HG03457 (cell line): Measurements from ENCODE around the gene FXR2.
"Not testable (repeated sequence)": the region's sequence is repeated elsewhere in the genome, so short reads cannot be mapped to it uniquely, and the experiment has no call there.

ENCODE experiments used
- ATAC-seq: cut with Tn5 transposase; IDR thresholded peaks from one replicate; pipeline ENCODE4 v1.9.1; 2021; ENCODE audit warnings: moderate number of reproducible peaks; ENCODE audit not compliant: unreplicated experiment

Gene FXR2

GRCh38 chr17:7629939-7630571 is 15.4 kb upstream of the FXR2 start, which contains the start of gene SHBG:
SHBG (plus strand) TSS chr17:7630135; CDS start chr17:7630173, 38 bp downstream.
- no peak for ATAC-seq

- no peak for ATAC-seq
Measured at GRCh38 chr17:7627250-7628121, 12.8 kb upstream of the FXR2 start, which contains the start of gene SAT2. SAT2 (minus strand) TSS chr17:7627821; CDS start chr17:7627635, 186 bp downstream.

GRCh38 chr17:7626956-7627249 is 12.2 kb upstream of the FXR2 start:
- no peak for ATAC-seq

- ATAC-seq: no peak
Measured at GRCh38 chr17:7626307-7626706, 11.6 kb upstream of the FXR2 start.

GRCh38 chr17:7625749-7626148 is 11.1 kb upstream of the FXR2 start:
- not testable (repeated sequence) for ATAC-seq

GRCh38 chr17:7623661-7624060 is 9.0 kb upstream of the FXR2 start:
- no peak for ATAC-seq

GRCh38 chr17:7620835-7621234 is 6.1 kb upstream of the FXR2 start:
- no peak for ATAC-seq

- ATAC-seq: no peak
Measured at GRCh38 chr17:7618608-7619007, 3.9 kb upstream of the FXR2 start.

GRCh38 chr17:7615265-7615747 is 609 bp upstream of the FXR2 start:
- no peak for ATAC-seq

- ATAC-seq: no peak
Measured at GRCh38 chr17:7613769-7614424, 800 bp downstream of the FXR2 start.

GRCh38 chr17:7612294-7612640 is 2.4 kb downstream of the FXR2 start:
- ATAC-seq: no peak

- no peak for ATAC-seq
Measured at GRCh38 chr17:7611635-7612293, 2.9 kb downstream of the FXR2 start.

- ATAC-seq: no peak
Measured at GRCh38 chr17:7610641-7611040, 4.1 kb downstream of the FXR2 start.

GRCh38 chr17:7606280-7606679 is 8.4 kb downstream of the FXR2 start:
- no peak for ATAC-seq

GRCh38 chr17:7597561-7597960 is 17.1 kb downstream of the FXR2 start:
- not testable (repeated sequence) for ATAC-seq

GRCh38 chr17:7593296-7593695 is 21.4 kb downstream of the FXR2 start:
- ATAC-seq: no peak

GRCh38 chr17:7592422-7593021 is 22.2 kb downstream of the FXR2 start:
- ATAC-seq: no peak

- ATAC-seq: no peak
Measured at GRCh38 chr17:7591596-7591995, 23.1 kb downstream of the FXR2 start.

GRCh38 chr17:7590743-7591142 is 24.0 kb downstream of the FXR2 start:
- ATAC-seq: no peak

- no peak for ATAC-seq
Measured at GRCh38 chr17:7589891-7590691, 24.6 kb downstream of the FXR2 start, which contains the start of gene SOX15. SOX15 (minus strand) TSS chr17:7590094; CDS start chr17:7589676, 418 bp downstream.
